Parathyroid adenoma (tissue), 2 donors: ENCODE results near the gene PDE6G.

ENCODE experiments used
- H2AFZ ChIP-seq: fragments of 300-600 bp; sonication (generic); one replicate; pipeline ENCODE4 v1.7.0; 2017; ENCODE audit warnings: antibody characterized with exemption, mild to moderate bottlenecking
- H3K27ac ChIP-seq: fragments of 300-600 bp; sonication (generic); one replicate; pipeline ENCODE4 v1.7.0; 2017
- H3K27me3 ChIP-seq: fragments of 300-600 bp; sonication (generic); one replicate; pipeline ENCODE4 v1.7.0; 2017; ENCODE audit warnings: low read length; ENCODE audit not compliant: control insufficient read depth, insufficient read depth
- H3K36me3 ChIP-seq: fragments of 300-600 bp; sonication (generic); one replicate; pipeline ENCODE4 v1.7.0; 2017; ENCODE audit warnings: low read length; ENCODE audit not compliant: control insufficient read depth, insufficient read depth
- H3K4me1 ChIP-seq: fragments of 300-600 bp; sonication (generic); one replicate; pipeline ENCODE4 v1.7.0; 2017; ENCODE audit warnings: control low read depth
- H3K4me2 ChIP-seq: fragments of 300-600 bp; sonication (generic); one replicate; pipeline ENCODE4 v1.7.0; 2017; ENCODE audit warnings: low read length
- H3K4me3 ChIP-seq: fragments of 300-600 bp; sonication (generic); one replicate; pipeline ENCODE4 v1.7.0; 2017; ENCODE audit warnings: low read depth, low read length
- H3K79me2 ChIP-seq: fragments of 300-600 bp; sonication (generic); one replicate; pipeline ENCODE4 v1.7.0; 2017; ENCODE audit warnings: control low read depth
- H3K9ac ChIP-seq: fragments of 300-600 bp; sonication (generic); one replicate; pipeline ENCODE4 v1.7.0; 2017; ENCODE audit warnings: mild to moderate bottlenecking
- H3K9me3 ChIP-seq: fragments of 300-600 bp; sonication (generic); one replicate; pipeline ENCODE4 v1.7.0; 2017; ENCODE audit warnings: low read length; ENCODE audit not compliant: control insufficient read depth
- TF ChIP-seq, protein P1 (sequence below): fragments of 300-600 bp; sonication (generic); IDR thresholded peaks from one replicate; pipeline ENCODE4 v1.7.0; 2017; ENCODE audit warnings: antibody characterized with exemption, mild to moderate bottlenecking
- donor health status: primary hyperparathyroidism.

The PDE6G gene

DNA sequence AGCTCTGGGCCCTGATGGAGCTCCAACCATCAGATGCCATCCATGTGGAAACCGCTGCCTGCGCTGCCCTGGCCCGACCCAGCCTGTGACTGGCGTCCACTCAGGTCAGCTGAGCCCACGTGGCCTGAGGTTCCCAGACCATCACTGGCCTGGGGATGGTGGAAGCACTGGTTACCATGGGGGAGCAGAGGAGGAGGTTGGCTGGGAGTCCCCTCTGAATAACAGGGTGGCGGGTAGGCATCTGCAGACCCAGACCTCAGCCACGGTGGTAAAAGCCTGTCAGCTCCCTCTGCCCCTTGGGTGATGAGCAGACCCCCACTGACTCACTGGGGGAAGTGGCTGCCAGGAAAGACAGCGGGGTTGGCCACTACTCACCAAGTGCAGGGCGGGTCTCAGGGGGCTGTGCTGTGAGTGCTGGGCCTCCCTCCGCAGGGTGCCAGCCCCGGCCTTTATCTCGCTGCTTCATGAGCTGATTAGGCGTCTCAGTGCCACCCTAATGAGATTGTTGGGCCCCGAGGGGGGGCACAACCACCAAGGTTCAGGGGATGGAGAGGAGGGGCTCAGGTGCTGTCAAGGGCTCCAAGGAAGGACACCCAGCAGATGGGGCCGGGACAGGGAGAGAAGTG is at the start of gene PDE6G:
Gene PDE6G (minus strand): TSS at position 425 of the 626 bp plus-strand sequence. CDS start 3,237 bp downstream, outside the sequence.
- no peak within 1 kb of the TSS for H3K27ac ChIP-seq
- H3K4me2 ChIP-seq, result no peak within 1 kb of the TSS
- no peaks in the 10 kb centered on the region for H3K9me3 ChIP-seq
- H3K27me3 ChIP-seq, result no peaks in the 10 kb centered on the region
- TF ChIP-seq, protein P1, sequence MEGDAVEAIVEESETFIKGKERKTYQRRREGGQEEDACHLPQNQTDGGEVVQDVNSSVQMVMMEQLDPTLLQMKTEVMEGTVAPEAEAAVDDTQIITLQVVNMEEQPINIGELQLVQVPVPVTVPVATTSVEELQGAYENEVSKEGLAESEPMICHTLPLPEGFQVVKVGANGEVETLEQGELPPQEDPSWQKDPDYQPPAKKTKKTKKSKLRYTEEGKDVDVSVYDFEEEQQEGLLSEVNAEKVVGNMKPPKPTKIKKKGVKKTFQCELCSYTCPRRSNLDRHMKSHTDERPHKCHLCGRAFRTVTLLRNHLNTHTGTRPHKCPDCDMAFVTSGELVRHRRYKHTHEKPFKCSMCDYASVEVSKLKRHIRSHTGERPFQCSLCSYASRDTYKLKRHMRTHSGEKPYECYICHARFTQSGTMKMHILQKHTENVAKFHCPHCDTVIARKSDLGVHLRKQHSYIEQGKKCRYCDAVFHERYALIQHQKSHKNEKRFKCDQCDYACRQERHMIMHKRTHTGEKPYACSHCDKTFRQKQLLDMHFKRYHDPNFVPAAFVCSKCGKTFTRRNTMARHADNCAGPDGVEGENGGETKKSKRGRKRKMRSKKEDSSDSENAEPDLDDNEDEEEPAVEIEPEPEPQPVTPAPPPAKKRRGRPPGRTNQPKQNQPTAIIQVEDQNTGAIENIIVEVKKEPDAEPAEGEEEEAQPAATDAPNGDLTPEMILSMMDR, result no peak
- no peaks in the 10 kb centered on the region for H3K4me1 ChIP-seq
- H3K79me2 ChIP-seq, result no peaks in the 10 kb centered on the region
- H2AFZ ChIP-seq, result no peak within 1 kb of the TSS
- H3K9ac ChIP-seq, result no peak within 1 kb of the TSS
- H3K4me3 ChIP-seq, result no peak within 1 kb of the TSS
- H3K36me3 ChIP-seq, result no peaks in the 10 kb centered on the region

DNA sequence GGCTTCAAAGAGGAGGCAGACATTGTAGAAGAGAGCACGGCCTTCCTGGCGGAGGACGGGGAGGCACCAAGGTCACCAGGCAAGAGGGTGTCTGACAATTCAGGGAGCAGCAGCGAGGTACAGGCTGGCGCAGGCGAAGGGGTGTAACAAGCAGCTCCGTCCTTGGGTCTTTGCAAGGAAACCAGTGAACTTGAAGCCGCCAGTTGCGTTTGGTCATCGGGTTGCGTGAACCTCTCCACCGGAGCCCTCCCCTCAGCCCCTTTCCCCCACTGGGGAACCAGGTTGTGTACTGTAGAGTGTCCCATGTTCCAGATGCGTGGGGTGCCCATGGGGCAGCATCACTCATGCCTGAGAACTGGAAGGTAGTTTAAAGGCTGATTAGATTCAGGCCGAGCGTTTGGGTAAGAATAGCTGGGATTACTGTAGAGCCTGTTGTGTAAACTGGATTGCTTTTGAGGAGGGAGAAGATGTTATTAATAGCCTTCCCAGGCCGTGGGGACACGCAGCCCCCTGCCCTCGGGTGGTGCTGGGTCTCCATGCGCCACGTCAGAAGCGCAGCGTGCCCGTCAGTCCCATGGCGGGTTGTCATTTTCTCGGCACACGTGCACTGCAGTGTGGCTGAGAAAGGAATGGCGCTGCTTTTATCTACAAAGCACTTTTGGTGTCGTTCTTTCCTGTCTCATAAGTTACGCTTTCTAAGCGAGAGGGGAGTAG is 49.3 kb upstream of the PDE6G start:
- Histone ChIP-seq H3K27me3 (no peaks in the 10 kb centered on the region), H3K4me3 (no peak overlapping the region), H3K4me2 (no peak overlapping the region), H3K9ac (no peak overlapping the region), H3K27ac (no peak overlapping the region), H3K79me2 (peaks cover 24% of the 10 kb centered on the region), H3K9me3 (no peaks in the 10 kb centered on the region), H3K36me3 (no peaks in the 10 kb centered on the region), H3K4me1 (peaks cover 17% of the 10 kb centered on the region), H2AFZ (no peak overlapping the region)
- TF ChIP-seq, protein P1, result no peak

DNA sequence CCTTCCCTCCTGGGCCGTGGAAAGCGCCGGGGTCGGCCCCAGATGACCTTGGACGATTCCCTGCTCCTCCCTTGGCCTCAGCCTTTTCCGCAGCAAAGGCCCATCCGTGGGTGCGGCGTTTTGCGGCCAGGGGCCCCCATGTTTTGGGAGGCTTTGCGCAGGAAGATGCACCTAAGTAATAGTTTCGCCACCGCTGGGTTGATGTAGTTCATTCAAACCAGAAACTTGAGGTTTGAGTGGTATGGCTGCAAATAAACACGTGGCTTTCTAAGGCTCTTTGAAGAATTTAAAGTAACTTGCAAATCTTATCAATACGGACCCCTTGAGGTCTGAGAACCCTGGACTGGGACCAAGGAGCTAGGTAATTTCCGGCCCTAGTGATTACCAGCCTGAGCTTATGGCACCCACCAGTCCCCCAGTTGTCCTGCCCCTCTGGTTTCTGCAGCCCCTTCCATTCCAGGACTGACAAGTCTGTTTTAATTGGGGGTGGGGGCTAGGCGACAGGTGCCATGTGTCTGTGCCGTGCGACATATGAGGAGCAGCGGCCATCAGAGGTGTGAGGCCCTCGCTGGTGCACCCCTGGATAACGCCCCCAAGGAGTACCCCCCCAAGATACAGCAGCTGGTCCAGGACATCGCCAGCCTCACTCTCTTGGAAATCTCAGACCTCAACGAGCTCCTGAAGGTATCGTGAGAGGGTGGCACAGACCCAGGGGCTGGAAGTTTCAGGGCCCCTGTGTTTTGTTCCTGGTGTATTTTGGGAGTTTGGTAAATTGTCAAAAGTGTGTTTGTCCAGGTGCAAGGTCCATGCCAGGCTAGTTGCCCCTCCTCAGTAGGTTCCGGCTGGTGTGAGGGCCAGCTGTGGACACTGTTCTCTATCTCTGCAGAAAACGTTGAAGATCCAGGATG is 47.7 kb upstream of the PDE6G start:
- Histone ChIP-seq H3K4me3 (peak overlapping the region; percentile 94), H3K27ac (peak overlapping the region; percentile 90), H3K36me3 (no peaks in the 10 kb centered on the region), H3K4me1 (peaks cover 11% of the 10 kb centered on the region), H3K9me3 (no peaks in the 10 kb centered on the region), H3K27me3 (no peaks in the 10 kb centered on the region), H2AFZ (peak overlapping the region; percentile 95), H3K79me2 (peaks cover 25% of the 10 kb centered on the region), H3K4me2 (peak overlapping the region; percentile 78), H3K9ac (peak overlapping the region; percentile 90)
- TF ChIP-seq, protein P1, result no peak

DNA sequence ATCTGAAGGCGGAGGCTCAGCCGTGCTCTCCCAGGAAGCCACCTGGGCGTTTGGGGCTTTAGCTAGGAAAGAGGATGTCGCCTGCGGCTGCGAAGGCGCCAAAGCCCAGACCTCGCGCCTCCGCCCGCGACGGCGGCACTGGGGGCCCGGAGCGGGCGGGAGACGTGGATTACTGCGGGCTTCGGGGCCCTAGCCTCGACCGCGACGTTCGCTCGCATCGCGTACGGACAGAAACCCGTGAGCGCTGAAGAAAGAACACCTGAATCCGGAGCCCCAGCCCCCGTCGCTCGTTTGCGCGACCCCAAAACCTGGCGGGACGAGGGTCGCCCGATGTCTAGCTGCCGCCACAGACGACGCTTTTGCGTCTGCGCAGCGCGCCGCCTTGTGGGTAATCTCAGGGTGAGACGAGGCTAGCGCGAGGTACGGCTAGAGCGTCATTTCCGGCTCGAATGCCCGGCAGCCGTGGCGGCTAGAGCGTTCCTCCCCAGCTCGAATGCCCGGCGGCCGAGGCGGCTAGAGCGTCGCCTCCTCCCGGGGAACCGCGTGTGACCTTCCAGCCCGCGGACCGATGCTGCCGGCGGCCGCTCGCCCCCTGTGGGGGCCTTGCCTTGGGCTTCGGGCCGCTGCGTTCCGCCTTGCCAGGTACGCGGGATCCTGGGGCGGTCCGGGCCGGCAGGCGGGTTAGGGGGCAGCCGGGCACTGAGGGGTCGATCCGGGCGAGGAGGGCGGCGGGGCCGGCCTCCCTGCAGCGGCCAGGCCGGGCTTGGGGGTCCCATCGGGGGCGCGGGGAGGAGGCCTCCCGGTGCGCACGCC is 46.8 kb upstream of the PDE6G start, which contains the start of gene MRPL12:
Gene MRPL12 (plus strand): TSS at position 434 of the 813 bp plus-strand sequence. CDS start 135 bp downstream, at position 569.
- H3K4me1 ChIP-seq, result peaks cover 11% of the 10 kb centered on the region
- peak within 1 kb of the TSS; percentile 95 for H2AFZ ChIP-seq
- TF ChIP-seq, protein P1, result peak; percentile 65
- H3K79me2 ChIP-seq, result peaks cover 25% of the 10 kb centered on the region
- no peaks in the 10 kb centered on the region for H3K27me3 ChIP-seq
- H3K4me2 ChIP-seq, result peak within 1 kb of the TSS; percentile 78
- H3K9me3 ChIP-seq, result no peaks in the 10 kb centered on the region
- peak within 1 kb of the TSS; percentile 94 for H3K4me3 ChIP-seq
- H3K27ac ChIP-seq, result peak within 1 kb of the TSS; percentile 90
- peak within 1 kb of the TSS; percentile 90 for H3K9ac ChIP-seq
- H3K36me3 ChIP-seq, result no peaks in the 10 kb centered on the region
